ENCODE data around the gene BMAL1. TPM values are rescaled to one million over a fixed set of nuclear protein-coding genes. Genes with fewer than 3 reads are reported as not detected.

BMAL1 gene
- total RNA-seq, 1 donor from 2014 or later: 7.7 TPM

DNA sequence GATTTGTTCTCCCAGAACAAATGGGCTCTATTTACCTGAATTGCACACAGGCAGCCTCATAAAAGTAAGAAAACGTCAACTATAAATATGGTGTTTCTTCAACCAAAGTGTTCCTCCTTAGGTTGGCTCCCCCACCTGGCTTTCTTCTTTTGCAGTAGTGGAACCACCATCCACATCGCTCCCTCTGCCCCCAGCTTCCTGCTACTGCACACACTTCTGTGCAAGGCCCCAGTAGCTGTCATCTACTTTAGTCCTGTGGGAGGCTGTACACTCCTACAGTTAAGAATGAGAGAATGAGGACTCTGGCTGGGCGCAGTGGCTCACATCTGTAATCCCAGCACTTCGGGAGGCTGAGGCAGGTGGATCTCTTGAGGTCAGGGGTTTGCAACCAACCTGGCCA is 89.5 kb downstream of the BMAL1 start:
- Mint-ChIP-seq H3K4me3 (ENCODE audit: unreplicated experiment) (no peak overlapping the region), H3K4me1 (ENCODE audit: unreplicated experiment) (peaks cover 19% of the 10 kb centered on the region), H3K9me3 (ENCODE audit: unreplicated experiment) (no peaks in the 10 kb centered on the region), H3K27me3 (ENCODE audit: unreplicated experiment) (peaks cover 7% of the 10 kb centered on the region), H3K36me3 (ENCODE audit: low read depth, unreplicated experiment) (peaks cover 3% of the 10 kb centered on the region), H3K27ac (ENCODE audit: unreplicated experiment) (no peak overlapping the region)
- DNase-seq (ENCODE audit: low spot score): no peak
- no peak for TF ChIP-seq CTCF (IDR thresholded peaks at IDR 0.05; ENCODE audit: unreplicated experiment)

DNA sequence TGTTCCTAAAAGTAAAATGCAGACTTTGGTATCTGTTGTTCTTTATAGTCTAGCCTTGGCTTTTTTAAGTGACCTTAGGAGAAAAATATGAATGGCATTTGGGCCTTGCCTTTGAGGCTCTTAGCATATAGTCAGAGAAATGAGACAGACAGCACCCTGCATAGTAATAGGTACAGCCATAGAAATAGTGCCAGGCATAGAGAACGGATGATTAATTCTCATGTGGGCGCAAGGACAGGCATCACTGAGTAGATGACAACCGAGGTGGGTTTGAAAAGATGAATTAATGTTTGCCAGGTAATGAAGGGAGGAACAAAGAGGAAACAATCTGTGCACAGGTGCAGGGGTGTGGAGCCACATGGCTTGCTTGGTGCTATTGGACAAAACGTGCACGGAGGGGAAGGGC is 90.5 kb downstream of the BMAL1 start:
- Mint-ChIP-seq H3K36me3 (ENCODE audit: low read depth, unreplicated experiment) (peaks cover 3% of the 10 kb centered on the region), H3K9me3 (ENCODE audit: unreplicated experiment) (no peaks in the 10 kb centered on the region), H3K27me3 (ENCODE audit: unreplicated experiment) (peaks cover 7% of the 10 kb centered on the region), H3K27ac (ENCODE audit: unreplicated experiment) (no peak overlapping the region), H3K4me3 (ENCODE audit: unreplicated experiment) (no peak overlapping the region), H3K4me1 (ENCODE audit: unreplicated experiment) (peaks cover 19% of the 10 kb centered on the region)
- DNase-seq (ENCODE audit: low spot score): no peak
- no peak for TF ChIP-seq CTCF (IDR thresholded peaks at IDR 0.05; ENCODE audit: unreplicated experiment)

GRCh38 chr11:13373216-13373615 is 95.6 kb downstream of the BMAL1 start:
- no peak for TF ChIP-seq CTCF (IDR thresholded peaks at IDR 0.05; ENCODE audit: unreplicated experiment)
- Mint-ChIP-seq H3K9me3 (ENCODE audit: unreplicated experiment) (no peaks in the 10 kb centered on the region), H3K4me1 (ENCODE audit: unreplicated experiment) (peaks cover 19% of the 10 kb centered on the region), H3K27me3 (ENCODE audit: unreplicated experiment) (peaks cover 3% of the 10 kb centered on the region), H3K27ac (ENCODE audit: unreplicated experiment) (no peak overlapping the region), H3K36me3 (ENCODE audit: low read depth, unreplicated experiment) (peaks cover 21% of the 10 kb centered on the region), H3K4me3 (ENCODE audit: unreplicated experiment) (no peak overlapping the region)
- DNase-seq (ENCODE audit: low spot score): no peak

DNA sequence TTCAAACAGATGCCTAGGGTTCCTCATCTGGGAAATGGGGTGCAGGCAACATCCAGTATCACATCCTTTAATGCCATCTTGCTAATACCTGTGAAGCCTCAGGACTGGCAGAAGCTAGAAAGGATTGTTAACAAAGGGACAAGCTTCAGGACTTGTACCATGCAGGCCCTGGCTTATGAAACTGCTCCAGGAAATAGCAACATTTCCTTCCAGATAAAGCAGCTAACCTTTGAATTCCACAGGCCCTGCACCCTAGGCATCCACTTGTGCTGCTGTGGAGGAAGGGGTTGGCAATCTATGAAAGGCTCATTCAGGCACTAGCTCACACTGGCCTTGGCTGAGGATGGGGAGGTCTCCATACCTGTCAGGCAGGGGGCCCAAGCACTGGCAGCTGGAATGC is 98.2 kb downstream of the BMAL1 start:
- DNase-seq (ENCODE audit: low spot score): no peak
- Mint-ChIP-seq H3K4me3 (ENCODE audit: unreplicated experiment) (no peak overlapping the region), H3K27ac (ENCODE audit: unreplicated experiment) (no peak overlapping the region)

GRCh38 chr11:13376402-13376801 is 98.8 kb downstream of the BMAL1 start:
- DNase-seq (ENCODE audit: low spot score): no peak
- H3K4me1 Mint-ChIP-seq (ENCODE audit: unreplicated experiment): peaks cover 19% of the 10 kb centered on the region
- peaks cover 22% of the 10 kb centered on the region for H3K36me3 Mint-ChIP-seq (ENCODE audit: low read depth, unreplicated experiment)
- H3K4me3 Mint-ChIP-seq (ENCODE audit: unreplicated experiment): no peak overlapping the region
- H3K27me3 Mint-ChIP-seq (ENCODE audit: unreplicated experiment): peaks cover 3% of the 10 kb centered on the region
- no peak for TF ChIP-seq CTCF (IDR thresholded peaks at IDR 0.05; ENCODE audit: unreplicated experiment)
- no peak overlapping the region for H3K27ac Mint-ChIP-seq (ENCODE audit: unreplicated experiment)
- no peaks in the 10 kb centered on the region for H3K9me3 Mint-ChIP-seq (ENCODE audit: unreplicated experiment)

More for the DNA sequence above, 98.2 kb downstream of the BMAL1 start:
- no peak for TF ChIP-seq CTCF (IDR thresholded peaks at IDR 0.05; ENCODE audit: unreplicated experiment)
- Mint-ChIP-seq H3K27me3 (ENCODE audit: unreplicated experiment) (peaks cover 2% of the 10 kb centered on the region), H3K4me1 (ENCODE audit: unreplicated experiment) (peaks cover 19% of the 10 kb centered on the region), H3K9me3 (ENCODE audit: unreplicated experiment) (no peaks in the 10 kb centered on the region), H3K36me3 (ENCODE audit: low read depth, unreplicated experiment) (peaks cover 17% of the 10 kb centered on the region)
